Ishikawa (cell line): ENCODE data around the gene TMEFF2.

Source experiments
- CEBPB ChIP-seq: IDR thresholded peaks from 2 replicates; pipeline ENCODE4 v1.6.1; 2012
- CREB1 ChIP-seq: IDR thresholded peaks from 2 replicates; pipeline ENCODE4 v1.6.1; 2012; ENCODE audit warnings: low read depth
- EGR1 ChIP-seq: IDR thresholded peaks from 2 replicates; pipeline ENCODE4 v1.6.1; 2012
- EP300 ChIP-seq: IDR thresholded peaks from 2 replicates; pipeline ENCODE4 v1.6.1; 2012; ENCODE audit warnings: borderline replicate concordance
- MAX ChIP-seq: IDR thresholded peaks from 2 replicates; pipeline ENCODE4 v1.6.1; 2012
- NFIC ChIP-seq: IDR thresholded peaks from 2 replicates; pipeline ENCODE4 v1.6.1; 2012
- REST ChIP-seq: IDR thresholded peaks from 2 replicates; pipeline ENCODE4 v1.6.1; 2012; ENCODE audit warnings: low read depth, mild to moderate bottlenecking
- TAF1 ChIP-seq: IDR thresholded peaks from 2 replicates; pipeline ENCODE4 v1.6.1; 2012; ENCODE audit warnings: low read depth, mild to moderate bottlenecking
- TEAD4 ChIP-seq: IDR thresholded peaks from 2 replicates; pipeline ENCODE4 v1.6.1; 2012
- YY1 ChIP-seq: IDR thresholded peaks from 2 replicates; pipeline ENCODE4 v1.6.1; 2012; ENCODE audit warnings: low read depth
- ZBTB7A ChIP-seq: IDR thresholded peaks from 2 replicates; pipeline ENCODE4 v1.6.1; 2012; ENCODE audit warnings: low read depth

- TF ChIP-seq YY1 = no peak
- no peak for TF ChIP-seq CREB1
- no peak for TF ChIP-seq NFIC
- TF ChIP-seq TEAD4 = no peak
- TF ChIP-seq REST = no peak
- TF ChIP-seq TAF1 = no peak
- TF ChIP-seq CEBPB = no peak
- no peak for TF ChIP-seq EP300
- no peak for TF ChIP-seq MAX
- TF ChIP-seq EGR1 = no peak
- no peak for TF ChIP-seq ZBTB7A
Measured at GRCh38 chr2:192098814-192099491, 95.8 kb downstream of the TMEFF2 start.
